HCT116 (cell line): Measurements from ENCODE around the gene TAC1. TPM values are rescaled to one million over a fixed set of nuclear protein-coding genes. Genes with fewer than 3 reads are reported as not detected.

Experiments
- ATAC-seq: fragments of 200-7000 bp; cut with Tn5 transposase; 2 replicates; pipeline ENCODE4 v1.9.1; 2020; ENCODE audit warnings: mild to moderate bottlenecking, moderate library complexity
- BruUV-seq: library from RNA; stranded (reverse); fragments of 400-500 nt; replicated peaks from 2 replicates; lab custom pipeline; 2021; lab: Mats Ljungman, UMichigan
- CTCF ChIA-PET: fragments of 300-600 bp; sonication (Branson Sonifier 250); formaldehyde crosslinking; loops from one replicate; lab custom pipeline; 2021; ENCODE audit warnings: antibody characterized with exemption; lab: Charles Lee
- POLR2A ChIA-PET: fragments of 300-600, 350-600 bp; sonication (Branson Sonifier 250); formaldehyde crosslinking; loops from one replicate; lab custom pipeline; 2021; ENCODE audit warnings: antibody characterized with exemption; lab: Charles Lee
- RAD21 ChIA-PET, 2 experiments: fragments of 300-600 bp; sonication (Branson Sonifier 250); formaldehyde crosslinking; loops; one replicate each; lab custom pipeline; 2023; ENCODE audit warnings: low total read pairs in 2 of 2; ENCODE audit not compliant: uncharacterized antibody in 2 of 2, unreplicated experiment in 2 of 2, low non-redundant PET in 1 of 2; lab: Charles Lee
- DNase-seq: peaks from one replicate; pipeline ENCODE4 v3.0.0-alpha.2; 2010; ENCODE audit warnings: low read depth, low spot score
- H2AFZ ChIP-seq: fragments of 200-600 bp; shearing (Covaris generic), sonication (generic); 2 replicates; pipeline ENCODE4 v1.6.1; 2017; ENCODE audit warnings: low read depth, mixed run types, mixed read lengths, antibody characterized with exemption, low read length; ENCODE audit not compliant: poor library complexity, severe bottlenecking
- H3K27ac ChIP-seq: 2 replicates; pipeline ENCODE4 v1.5.1; 2012; ENCODE audit warnings: low read depth, low read length
- H3K27me3 ChIP-seq: fragments of 200-600 bp; sonication (generic); 2 replicates; pipeline ENCODE4 v1.6.1; 2016; ENCODE audit warnings: mixed run types, low read length, mixed read lengths; ENCODE audit not compliant: insufficient read depth
- H3K36me3 ChIP-seq, 2 experiments: fragments of 200-500 bp in 1 of 2; fragments of 200-600 bp in 1 of 2; sonication (Bioruptor generic) in 1 of 2; sonication (generic) in 1 of 2; 2 replicates each; pipeline versions ENCODE4 v1.5.1 to v1.6.1; 2014 to 2016; ENCODE audit warnings: low read length in 2 of 2, inconsistent platforms in 1 of 2, mixed read lengths in 1 of 2, mixed run types in 1 of 2; ENCODE audit not compliant: insufficient read depth in 2 of 2, control insufficient read depth in 1 of 2
- H3K4me1 ChIP-seq, 2 experiments: fragments of 200-600 bp in 1 of 2; sonication (generic) in 1 of 2; 2 replicates each; pipeline versions ENCODE4 v1.5.1 to v1.6.1; 2012 to 2017; ENCODE audit warnings: low read length in 2 of 2, inconsistent platforms in 1 of 2, mild to moderate bottlenecking in 1 of 2, mixed read lengths in 1 of 2, mixed run types in 1 of 2, moderate library complexity in 1 of 2; ENCODE audit not compliant: insufficient read depth in 2 of 2, control insufficient read depth in 1 of 2
- H3K4me2 ChIP-seq: fragments of 200-600 bp; sonication (generic); 2 replicates; pipeline ENCODE4 v1.6.1; 2017; ENCODE audit warnings: mixed run types, low read length, mixed read lengths
- H3K4me3 ChIP-seq, 2 experiments: fragments of 200-600 bp in 1 of 2; sonication (generic) in 1 of 2; replicated peaks in 1 of 2; 2 replicates each; pipeline ENCODE4 v1.5.1; 2011 to 2016; ENCODE audit warnings: low read length in 2 of 2, control low read depth in 1 of 2, low read depth in 1 of 2, mild to moderate bottlenecking in 1 of 2, mixed read lengths in 1 of 2, mixed run types in 1 of 2
- H3K79me2 ChIP-seq: fragments of 200-600 bp; sonication (generic); 2 replicates; pipeline ENCODE4 v1.6.1; 2017; ENCODE audit warnings: mild to moderate bottlenecking, mixed run types, low read length, moderate library complexity, mixed read lengths; ENCODE audit not compliant: insufficient read depth
- H3K9ac ChIP-seq: fragments of 200-600 bp; sonication (generic); 2 replicates; pipeline ENCODE4 v1.6.1; 2016; ENCODE audit warnings: low read length, mixed read lengths
- H3K9me2 ChIP-seq: fragments of 200-600 bp; sonication (generic), shearing (Covaris generic); 2 replicates; pipeline ENCODE4 v1.6.1; 2017; ENCODE audit warnings: mixed run types, mild to moderate bottlenecking, moderate library complexity; ENCODE audit not compliant: insufficient read depth
- H3K9me3 ChIP-seq, 2 experiments: fragments of 200-500 bp in 1 of 2; fragments of 200-600 bp in 1 of 2; sonication (Bioruptor generic) in 1 of 2; sonication (generic) in 1 of 2; 2 replicates each; pipeline ENCODE4 v1.6.1; 2014 to 2017; ENCODE audit warnings: low read length in 2 of 2, mixed read lengths in 2 of 2, inconsistent platforms in 1 of 2, low read depth in 1 of 2, mild to moderate bottlenecking in 1 of 2, mixed run types in 1 of 2, moderate library complexity in 1 of 2; ENCODE audit not compliant: control insufficient read depth in 1 of 2, insufficient read depth in 1 of 2
- H4K20me1 ChIP-seq: fragments of 200-600 bp; sonication (generic), shearing (Covaris generic); 2 replicates; pipeline ENCODE4 v1.6.1; 2017; ENCODE audit warnings: mixed run types, mild to moderate bottlenecking, moderate library complexity; ENCODE audit not compliant: insufficient read depth
- ATF3 ChIP-seq: IDR thresholded peaks from 2 replicates; pipeline ENCODE4 v1.6.1; 2012
- CTCF ChIP-seq, 3 experiments: fragments of 200-600 bp in 1 of 3; sonication (generic) in 1 of 3; IDR thresholded peaks in 2 of 3; conservative IDR thresholded peaks in 1 of 3; 2 replicates each; pipeline ENCODE4 v1.5.1; 2012 to 2017; ENCODE audit warnings: low read depth in 2 of 3, low read length in 2 of 3, antibody characterized with exemption in 1 of 3, borderline replicate concordance in 1 of 3, control low read depth in 1 of 3, mild to moderate bottlenecking in 1 of 3, mixed read lengths in 1 of 3, mixed run types in 1 of 3, moderate library complexity in 1 of 3; ENCODE audit not compliant: insufficient read depth in 1 of 3
- EGR1 ChIP-seq: IDR thresholded peaks from 2 replicates; pipeline ENCODE4 v1.6.1; 2012; ENCODE audit warnings: low read depth
- POLR2A ChIP-seq: IDR thresholded peaks from 2 replicates; pipeline ENCODE4 v1.7.0; 2011; ENCODE audit warnings: borderline replicate concordance; ENCODE audit not compliant: insufficient read depth, insufficient read length; ENCODE audit errors: extremely low read depth
- RAD21 ChIP-seq: IDR thresholded peaks from 2 replicates; pipeline ENCODE4 v1.6.1; 2012; ENCODE audit warnings: low read depth, mild to moderate bottlenecking
- ZBTB33 ChIP-seq: IDR thresholded peaks from 2 replicates; pipeline ENCODE4 v1.6.1; 2011; ENCODE audit warnings: mild to moderate bottlenecking, low read length, moderate library complexity; ENCODE audit not compliant: insufficient replicate concordance; ENCODE audit errors: extremely low read depth
- ZFX ChIP-seq: fragments of 450-650 bp; IDR thresholded peaks from 2 replicates; pipeline ENCODE4 v1.6.1; 2017
- intact Hi-C: fragments of 100-400 bp; cut with micrococcal nuclease; formaldehyde crosslinking; loops from 2 replicates; pipeline ENCODE4 v1.10.0; 2022
- total RNA-seq: library from RNA; stranded (reverse); gene quantifications from one replicate; pipeline ENCODE4 v1.2.1, GENCODE V29; 2021; ENCODE audit not compliant: unreplicated experiment

The TAC1 gene
- total RNA-seq, 1 experiment from 2014 or later: not detected

- TF ChIP-seq ATF3: no peak
- no peak for TF ChIP-seq EGR1
These were observed 25.9 kb downstream of the TAC1 start (continued) for GRCh38 chr7:97757824-97758223.

GRCh38 chr7:97770850-97771249 lies 39.0 kb downstream of the TAC1 start:
- Histone ChIP-seq H3K4me2 (no peak overlapping the region), H3K9ac (no peak overlapping the region), H3K9me2 (no peaks in the 10 kb centered on the region), H2AFZ (peak overlapping the region; percentile 74), H3K27me3 (no peaks in the 10 kb centered on the region; the same call in 1 of the 2 replicates), H3K4me3 (no peak overlapping the region), H3K79me2 (no peaks in the 10 kb centered on the region), H4K20me1 (no peaks in the 10 kb centered on the region), H3K36me3 (no peaks in the 10 kb centered on the region), H3K4me1 (no peaks in the 10 kb centered on the region; a peak in 1 of 4 replicates), H3K27ac (no peak overlapping the region)
- ChIA-PET CTCF (no interaction called here), RAD21 (no interaction called here), POLR2A (no interaction called here)
- no TSS peak for BruUV-seq
- intact Hi-C loops: no loop called here
- ATAC-seq: no peak
- TF ChIP-seq ZBTB33 (no peak), ZFX (no peak), CTCF (IDR thresholded peaks at IDR 0.05 in 2 of 3, conservative IDR thresholded peaks at IDR 0.05 in 1 of 3; ENCODE audit: borderline replicate concordance in 1 of 3, insufficient read depth in 1 of 3, low read depth in 2 of 3, low read length in 2 of 3) (no peak), RAD21 (no peak), POLR2A (no peak)
- TF ChIP-seq, all 23 proteins: peak for 0
- DNase-seq: no peak
- H3K9me3 ChIP-seq: no peaks in the 10 kb centered on the region
